PC-9 (cell line): ENCODE measurements around the gene IFIT2.
"Not testable (repeated sequence)": the region's sequence is repeated elsewhere in the genome, so short reads cannot be mapped to it uniquely, and the experiment has no call there.

Source experiments
- CTCF ChIP-seq: fragments of 200-600 bp; sonication (generic); conservative IDR thresholded peaks from 2 replicates; pipeline ENCODE4 v1.6.1; 2017; ENCODE audit warnings: mixed run types, antibody characterized with exemption, mild to moderate bottlenecking, moderate library complexity
- EZH2 ChIP-seq: fragments of 200-600 bp; sonication (generic); IDR thresholded peaks from 2 replicates; pipeline ENCODE4 v1.8.0; 2017; ENCODE audit warnings: antibody characterized with exemption, low read depth

GRCh38 chr10:89318047-89318446 lies 16.2 kb downstream of the IFIT2 start:
- not testable (repeated sequence) for TF ChIP-seq CTCF, EZH2
